T follicular helper cell (primary cell): ENCODE measurements around the gene TTYH1.
"Not testable (repeated sequence)": the region's sequence is repeated elsewhere in the genome, so short reads cannot be mapped to it uniquely, and the experiment has no call there.

Experiments used
- DNase-seq: peaks from one replicate; pipeline ENCODE4 v3.0.0-alpha.2; 2020; ENCODE audit warnings: low read depth
- total RNA-seq, 2 experiments: gene quantifications; one replicate each; lab custom pipeline; 2026; lab: John Stamatoyannopoulos, UW

Gene TTYH1
- 0 to 0.12 reads per million in 2 experiments for total RNA-seq

DNA sequence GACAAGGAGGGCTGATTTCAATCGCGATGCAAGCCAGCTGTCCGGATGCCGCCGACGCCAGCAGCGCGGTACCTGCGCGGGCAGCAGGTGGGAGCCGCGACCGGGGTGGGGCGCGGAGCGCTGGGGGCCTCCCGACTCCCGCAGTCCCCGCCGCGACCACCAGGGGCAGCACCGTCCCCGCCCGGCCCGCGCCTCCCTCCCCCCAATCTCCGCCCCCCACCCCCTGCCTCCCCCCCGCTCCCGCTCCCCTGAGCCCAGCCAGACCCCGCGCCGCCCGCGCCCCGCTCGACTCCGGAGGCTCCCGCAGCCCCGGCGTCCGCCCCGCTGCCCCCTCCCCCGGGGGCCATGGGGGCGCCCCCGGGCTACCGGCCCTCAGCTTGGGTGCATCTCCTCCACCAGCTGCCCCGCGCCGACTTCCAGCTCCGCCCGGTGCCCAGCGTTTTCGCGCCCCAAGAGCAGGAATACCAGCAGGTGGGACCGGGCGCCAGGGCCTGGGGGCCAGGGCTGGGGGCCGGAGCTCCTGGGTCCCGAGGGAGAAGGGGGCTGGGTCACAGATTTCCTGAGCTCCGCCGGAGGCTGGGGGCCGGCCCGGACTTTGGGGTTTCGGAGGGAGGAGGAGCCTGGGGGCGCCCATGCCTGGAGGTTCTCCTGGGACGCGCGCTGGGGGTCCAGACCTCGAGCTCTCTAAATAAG lies at the start of gene TTYH1:
TTYH1 (plus strand) TSS at position 257 of the 693 bp plus-strand sequence; CDS start at position 346, 89 bp downstream.
- DNase-seq = peak; percentile 14

DNA sequence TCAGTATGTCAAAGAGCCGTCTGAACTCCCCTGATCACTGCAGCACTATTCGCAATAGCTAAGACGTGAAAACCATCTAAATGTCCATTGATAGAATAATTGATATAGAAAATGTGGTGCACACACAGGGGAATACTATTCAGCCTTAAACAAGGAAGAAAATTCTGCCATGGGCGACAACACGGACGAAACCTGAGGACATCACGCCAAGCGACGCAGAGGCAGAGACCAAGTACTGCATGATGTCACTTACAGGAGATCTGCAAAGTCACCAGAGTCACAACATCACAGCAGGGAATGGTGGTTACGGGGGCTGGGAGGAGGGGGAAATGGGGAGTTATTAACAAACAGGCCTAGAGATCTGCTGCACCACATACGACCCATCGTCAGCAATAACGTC lies 49.5 kb upstream of the TTYH1 start:
- DNase-seq = not testable (repeated sequence)

DNA sequence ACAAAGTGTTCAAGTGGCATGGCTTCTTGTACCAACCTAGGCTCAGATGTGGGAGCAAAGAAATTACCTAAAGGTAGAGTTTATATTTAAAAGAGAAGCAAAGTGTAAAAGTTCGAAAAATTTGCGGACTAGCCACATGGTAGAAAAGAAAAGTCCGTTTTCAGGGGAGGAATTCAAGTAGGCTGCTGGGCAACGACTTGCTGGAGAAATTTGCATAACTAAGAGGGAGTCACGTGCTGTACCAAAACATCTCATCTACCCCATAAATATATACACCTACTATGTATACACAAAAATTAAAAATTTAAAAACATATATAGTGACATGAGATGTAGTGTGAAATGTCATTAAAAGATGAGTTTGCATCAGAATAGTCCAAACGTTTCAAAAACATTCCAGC lies 48.5 kb upstream of the TTYH1 start:
- DNase-seq = no peak

DNA sequence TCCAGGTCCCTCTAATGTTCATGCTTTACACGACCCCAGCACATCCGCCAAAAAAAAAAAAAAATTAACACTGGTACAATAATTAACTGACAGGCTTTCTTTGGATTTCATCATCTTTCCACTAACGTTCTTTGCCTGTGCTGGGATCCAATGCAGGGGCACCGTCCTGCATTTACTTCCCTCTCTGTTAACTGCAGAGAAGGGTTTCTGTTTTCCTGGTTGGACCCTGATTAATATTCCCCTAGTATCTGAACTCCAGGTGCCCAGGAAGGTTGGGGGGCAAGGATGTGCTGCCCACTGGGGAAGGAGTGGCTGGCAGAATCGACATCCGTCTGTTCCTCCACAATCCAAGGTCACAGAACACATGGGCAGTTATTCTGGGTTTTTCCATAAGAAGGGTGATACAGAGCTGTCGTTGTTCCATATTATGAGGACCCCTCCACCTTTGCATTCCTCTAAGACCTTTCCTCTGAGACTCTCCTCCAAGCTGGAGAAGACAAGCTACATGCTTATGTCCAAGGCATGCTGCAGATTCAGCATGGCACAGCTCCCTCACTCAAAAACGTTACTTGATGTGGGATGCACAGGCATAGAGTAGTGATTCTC lies 46.1 kb upstream of the TTYH1 start:
- no peak for DNase-seq

DNA sequence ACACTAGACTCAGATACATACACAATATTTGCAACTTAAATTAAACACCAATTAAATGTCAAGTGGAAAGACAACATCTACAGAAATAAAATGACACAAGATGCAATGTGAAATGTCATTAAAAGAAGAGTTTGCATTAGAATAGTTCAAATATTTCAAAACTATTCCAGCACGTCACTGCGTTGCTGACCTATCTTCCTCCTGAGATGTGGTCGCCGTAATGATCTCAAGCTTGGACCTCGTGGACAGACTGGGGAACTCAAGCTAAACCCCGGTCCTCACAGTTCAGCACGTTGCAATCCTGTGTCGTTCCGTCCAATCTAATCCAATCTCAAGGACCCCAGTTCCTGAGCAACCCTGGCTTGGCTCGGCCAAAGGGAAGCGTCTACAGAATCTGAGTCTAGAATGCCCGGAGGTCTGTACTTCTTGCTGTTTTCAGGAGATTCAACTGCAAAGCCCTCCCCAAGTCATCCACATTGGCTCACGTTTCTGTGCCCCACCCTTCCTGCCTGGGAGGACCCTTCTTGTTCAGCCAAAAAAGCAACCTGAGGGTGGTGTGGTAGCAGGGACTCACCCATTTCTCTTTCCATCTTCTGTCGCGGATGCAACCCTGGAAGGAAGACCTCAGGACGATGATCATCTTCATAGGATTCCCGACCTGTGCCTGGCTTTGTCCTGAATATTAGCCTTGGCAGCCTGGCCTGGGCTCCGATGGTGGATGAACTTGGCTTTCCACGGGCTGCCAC lies 45.4 kb upstream of the TTYH1 start:
- not testable (repeated sequence) for DNase-seq

DNA sequence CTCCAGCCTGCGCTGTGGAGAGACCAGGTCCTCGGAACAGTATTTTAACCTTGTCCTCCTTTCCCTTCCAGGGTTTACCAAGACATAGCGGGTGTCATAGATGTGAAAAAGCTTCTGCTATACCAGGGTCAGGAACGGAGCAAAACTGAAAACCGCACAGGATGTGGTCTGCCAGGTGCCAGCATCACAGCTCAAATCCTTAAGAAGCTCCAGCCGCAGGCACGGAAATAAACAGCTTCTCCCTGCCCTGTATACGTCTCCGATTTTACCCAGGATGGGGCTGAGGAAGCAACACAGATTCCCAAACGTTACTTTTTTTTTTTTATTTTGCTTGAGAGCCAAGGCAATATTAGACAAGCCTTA lies 44.8 kb upstream of the TTYH1 start:
- peak; percentile 53 for DNase-seq

DNA sequence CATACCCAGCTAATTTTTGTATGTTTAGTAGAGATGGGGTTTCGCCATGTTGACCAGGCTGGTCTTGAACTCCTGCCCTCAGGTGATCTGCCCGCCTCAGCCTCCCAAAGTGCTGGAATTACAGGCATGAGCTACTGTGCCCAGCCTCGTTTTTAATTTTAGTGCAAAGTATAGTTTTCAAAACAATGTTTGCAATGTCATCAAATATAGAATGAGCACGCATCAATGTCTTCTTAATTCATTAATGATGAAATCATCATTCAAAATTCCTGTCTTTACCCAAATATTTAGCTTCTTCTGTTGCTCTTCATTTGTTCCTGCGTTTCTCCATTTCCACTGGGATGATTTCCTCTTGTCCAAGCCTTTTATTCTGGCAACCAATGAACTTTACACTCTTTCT lies 43.8 kb upstream of the TTYH1 start:
- not testable (repeated sequence) for DNase-seq

DNA sequence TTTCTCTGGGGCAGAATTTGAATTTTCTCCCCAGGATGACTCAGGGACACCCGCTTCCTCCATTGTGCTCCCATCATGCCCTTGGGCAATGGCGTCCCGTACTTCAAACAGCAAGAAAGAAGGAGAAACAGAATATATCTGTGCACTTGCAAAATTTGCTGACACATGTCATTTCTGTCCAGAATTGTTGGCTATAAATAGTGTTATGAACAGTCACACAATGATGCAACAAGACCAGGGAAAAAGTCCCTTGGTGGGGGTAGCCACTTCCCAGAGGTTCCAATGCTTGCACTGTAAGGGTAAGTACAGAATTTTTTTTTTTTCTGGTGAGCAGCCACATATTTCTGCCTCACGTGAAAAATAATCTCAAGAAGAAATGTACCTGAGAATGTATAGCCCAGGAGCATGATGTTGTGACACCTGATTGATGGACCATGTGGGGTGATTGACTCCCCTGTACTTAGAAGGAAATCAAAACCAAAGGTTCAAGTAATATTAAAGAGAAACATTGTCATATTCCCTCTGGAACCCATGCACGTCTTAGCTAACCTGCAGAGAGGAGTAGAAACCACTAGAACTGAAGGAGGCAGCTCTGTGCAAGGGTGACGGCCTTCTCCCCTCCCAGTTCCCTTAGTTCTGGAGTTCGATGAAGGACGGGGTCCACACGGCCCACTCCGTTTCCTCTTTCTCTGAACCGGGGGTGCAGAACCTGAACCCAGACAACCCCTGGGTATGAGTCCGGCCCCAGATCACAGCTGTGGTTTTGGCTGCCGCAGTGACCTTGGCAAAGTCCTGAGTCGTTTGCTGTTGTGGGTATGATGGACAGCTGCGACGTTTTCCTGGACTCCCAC lies 41.3 kb upstream of the TTYH1 start:
- no peak for DNase-seq

DNA sequence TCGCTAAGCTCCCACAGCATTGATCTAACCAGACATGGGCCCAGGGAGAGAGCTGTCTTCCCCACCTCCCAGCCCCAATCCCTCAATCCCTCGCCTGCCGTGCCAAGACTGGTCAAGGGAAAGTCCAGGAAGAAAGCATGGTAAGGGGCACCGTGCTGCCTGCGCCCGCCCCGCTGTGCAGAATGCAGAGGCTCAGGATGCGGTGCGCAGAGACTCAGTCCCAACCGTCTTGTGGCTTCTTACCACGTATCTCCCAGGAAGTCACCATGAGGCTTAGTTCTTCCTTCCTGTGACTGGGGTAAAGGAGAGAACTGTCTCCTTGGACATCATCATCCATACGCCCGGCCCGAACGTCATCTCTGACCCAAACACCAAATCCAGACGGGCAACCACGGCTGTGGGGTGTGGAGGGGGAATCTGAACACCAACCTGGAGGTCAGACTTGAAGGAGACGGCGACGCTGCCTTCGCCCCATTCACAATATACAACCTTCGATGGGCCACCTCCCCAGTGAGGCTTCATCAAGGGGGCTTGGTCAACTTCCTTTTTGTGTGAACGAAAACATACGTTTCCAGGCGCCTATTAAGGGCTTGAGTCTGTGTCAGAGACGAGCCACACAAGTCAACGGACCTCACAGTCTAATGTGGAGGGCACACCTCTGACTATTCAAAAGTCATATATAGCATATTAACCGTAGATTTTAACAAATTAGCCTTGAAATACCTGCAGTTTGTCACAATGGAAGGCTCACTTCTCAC lies 39.9 kb upstream of the TTYH1 start:
- not testable (repeated sequence) for DNase-seq

DNA sequence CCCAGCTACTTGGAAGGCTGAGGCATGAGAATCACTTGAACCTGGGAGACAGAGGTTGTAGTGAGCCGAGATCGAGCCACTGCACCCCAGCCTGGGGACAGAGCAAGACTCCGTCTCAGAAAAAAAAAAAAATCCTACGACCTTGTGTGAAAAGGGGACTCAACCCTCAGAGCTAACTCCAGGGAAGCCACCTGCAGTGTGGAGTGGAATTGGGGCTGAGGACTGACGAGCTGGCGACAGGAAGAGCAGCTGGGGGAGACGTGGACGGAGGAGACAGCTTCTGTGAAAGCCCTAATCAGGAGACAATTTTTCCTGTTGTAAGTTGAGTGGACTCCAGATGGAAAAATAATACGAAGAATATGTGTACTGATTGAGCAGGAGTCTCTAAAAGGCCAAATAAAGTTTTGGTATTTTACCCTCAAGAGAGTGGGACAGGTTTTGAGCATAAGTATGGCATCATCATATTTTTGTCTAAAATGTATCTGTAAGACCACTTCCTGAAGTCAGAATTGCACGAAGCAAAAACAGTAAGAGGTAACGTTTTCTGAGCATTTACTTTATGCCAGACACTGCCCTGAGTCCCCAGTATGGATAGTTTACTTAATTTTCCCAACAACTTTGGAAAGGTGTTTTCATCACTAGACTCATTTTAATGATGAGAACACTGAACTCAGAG lies 38.5 kb upstream of the TTYH1 start:
- no peak for DNase-seq

DNA sequence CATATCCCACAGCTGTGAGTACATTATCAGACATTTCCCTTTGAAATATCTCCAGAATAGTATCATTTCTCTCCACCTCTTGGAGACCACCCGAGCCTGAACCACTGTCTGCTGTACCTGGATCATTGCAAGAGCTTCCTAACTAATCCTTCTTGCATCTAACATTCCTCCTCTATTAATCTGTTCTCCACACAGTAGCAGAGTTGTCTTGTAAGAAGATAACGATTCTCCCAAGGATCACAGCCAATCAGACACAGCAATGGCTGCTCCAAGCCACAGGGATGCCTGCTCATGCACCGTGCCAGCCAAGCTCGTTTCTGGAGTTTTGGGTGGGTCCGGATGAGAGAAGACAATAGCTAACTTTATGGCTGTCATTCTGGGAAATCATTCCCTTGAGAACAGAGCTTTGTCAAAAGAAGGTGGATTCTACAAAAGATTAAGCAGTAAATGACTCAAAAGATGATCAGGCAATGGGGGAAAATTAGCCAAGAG lies 36.0 kb upstream of the TTYH1 start:
- DNase-seq = no peak

DNA sequence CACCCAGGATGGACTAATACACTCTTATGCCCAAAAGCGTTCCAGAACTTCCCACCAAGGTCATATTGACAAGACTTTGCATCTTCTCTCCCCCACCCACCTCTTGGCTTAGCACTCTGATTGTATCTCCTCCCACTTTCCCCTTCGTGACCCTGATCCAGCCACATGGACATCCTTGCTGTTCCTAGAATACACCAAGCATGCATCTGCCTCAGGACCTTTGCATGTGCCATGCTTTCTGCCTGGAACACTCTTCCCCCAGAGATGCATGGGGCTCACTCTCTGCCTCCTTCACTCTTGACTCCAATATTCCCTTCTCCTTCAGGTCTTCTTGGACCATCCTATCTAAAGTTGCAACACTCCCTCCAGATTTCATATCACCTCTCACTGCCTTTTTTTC lies 34.4 kb upstream of the TTYH1 start:
- DNase-seq = no peak

DNA sequence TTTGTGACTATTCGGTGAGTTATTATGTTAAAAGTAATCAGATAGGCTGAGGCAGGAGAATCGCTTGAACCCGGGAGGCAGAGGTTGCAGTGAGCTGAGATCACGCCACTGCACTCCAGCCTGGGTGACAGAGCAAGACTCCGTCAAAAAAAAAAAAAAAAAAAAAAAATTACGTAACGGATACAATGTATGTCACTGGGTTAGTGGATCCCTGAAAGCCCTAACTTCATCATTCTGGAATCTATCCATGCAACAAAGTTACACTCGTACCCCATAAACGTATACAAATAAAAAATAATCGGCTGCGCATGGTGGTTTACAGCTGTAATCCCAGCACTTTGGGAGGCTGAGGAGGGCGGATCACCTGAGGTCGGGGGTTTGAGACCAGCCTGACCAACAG lies 33.2 kb upstream of the TTYH1 start:
- not testable (repeated sequence) for DNase-seq

DNA sequence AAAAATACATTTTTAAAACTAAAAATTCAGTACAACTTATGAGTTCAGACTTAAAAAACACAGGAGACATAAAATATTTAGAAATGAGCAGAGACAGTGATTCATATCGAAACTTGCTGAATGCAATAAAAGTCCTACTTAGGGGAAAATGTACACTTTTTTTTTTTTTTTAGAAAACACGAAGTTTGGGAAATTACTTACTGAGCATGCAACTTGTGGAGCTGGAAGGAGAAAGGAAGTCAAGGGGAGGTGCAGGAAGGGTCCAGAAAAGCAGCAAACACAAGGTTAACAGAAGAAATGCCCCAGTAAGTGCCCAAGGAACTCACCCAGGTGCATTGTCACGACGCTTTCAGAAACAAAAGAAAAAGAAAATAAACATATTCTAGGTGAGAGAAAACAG lies 31.9 kb upstream of the TTYH1 start:
- no peak for DNase-seq

DNA sequence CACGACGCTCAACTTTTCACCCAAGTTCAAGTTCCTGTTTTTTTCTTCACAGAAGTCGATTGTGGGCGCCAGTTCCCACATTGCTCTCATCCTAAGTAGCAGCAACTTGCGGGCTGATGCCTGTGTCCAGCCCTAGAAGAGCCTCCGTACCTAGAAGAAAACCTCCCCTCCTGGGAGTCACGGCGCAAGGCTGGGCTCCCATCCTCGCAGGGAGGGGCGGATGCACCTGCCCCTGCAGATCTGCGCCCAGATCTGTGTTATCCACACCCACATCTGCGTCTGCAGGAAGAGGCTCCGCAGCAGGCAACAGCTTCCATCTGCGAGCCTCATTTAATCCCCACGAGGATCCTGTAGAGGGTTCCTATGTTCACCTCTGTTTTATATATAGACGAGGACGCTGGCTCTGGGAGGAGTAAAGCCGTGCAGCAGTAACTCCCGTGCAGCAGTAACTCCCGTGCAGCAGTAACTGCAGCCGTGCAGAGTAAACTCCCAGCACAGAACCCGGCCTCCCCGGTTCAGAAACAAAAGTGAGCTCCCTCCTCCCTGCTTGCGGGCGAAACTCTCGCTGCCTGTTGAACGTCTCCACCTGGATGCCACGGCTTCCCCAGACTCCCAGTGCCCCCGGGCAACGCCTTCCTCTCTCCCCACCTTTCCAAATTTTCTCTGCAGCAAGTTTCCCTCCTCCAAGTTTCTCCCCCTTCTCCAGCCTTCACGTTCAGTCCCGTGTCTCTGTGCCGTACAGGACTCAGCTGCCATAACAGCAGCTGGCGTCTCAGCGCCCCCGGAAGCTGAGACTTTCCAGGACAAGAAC lies 27.1 kb upstream of the TTYH1 start:
- peak; percentile 5 for DNase-seq

DNA sequence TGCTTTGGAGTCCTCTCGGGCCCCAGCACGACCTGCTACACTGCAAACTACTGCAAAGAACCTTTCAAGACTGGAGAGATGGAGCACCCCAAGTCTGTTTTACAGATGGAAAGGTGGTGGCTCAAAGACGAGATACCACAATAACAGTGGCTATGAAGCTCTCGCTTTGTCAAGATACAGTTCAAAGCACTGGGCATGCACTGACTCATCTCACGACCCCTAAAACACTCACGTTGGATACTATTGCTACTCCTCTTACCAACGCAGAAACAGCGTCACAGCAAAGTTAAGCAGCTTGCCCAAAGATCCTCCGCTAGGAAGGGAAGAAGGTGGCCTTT lies 26.5 kb upstream of the TTYH1 start:
- DNase-seq = no peak

DNA sequence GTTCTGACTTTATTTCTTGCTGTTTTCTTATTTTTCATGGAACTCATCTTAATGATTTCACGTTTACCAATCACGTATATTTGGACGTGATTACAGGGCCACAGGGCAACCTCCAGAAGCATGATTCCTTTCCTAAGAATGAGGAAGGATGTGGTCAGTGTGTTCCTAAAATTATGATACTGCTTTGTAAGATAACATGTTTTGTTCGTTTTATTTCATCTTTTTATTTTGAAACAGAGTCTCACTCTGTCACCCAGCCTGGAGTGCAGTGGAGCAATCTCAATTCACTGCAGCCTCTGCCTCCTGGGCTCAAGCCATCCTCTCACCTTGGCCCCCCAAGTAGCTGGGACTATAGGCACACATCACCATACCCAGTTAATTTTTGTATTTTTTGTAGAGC lies 25.7 kb upstream of the TTYH1 start:
- no peak for DNase-seq

DNA sequence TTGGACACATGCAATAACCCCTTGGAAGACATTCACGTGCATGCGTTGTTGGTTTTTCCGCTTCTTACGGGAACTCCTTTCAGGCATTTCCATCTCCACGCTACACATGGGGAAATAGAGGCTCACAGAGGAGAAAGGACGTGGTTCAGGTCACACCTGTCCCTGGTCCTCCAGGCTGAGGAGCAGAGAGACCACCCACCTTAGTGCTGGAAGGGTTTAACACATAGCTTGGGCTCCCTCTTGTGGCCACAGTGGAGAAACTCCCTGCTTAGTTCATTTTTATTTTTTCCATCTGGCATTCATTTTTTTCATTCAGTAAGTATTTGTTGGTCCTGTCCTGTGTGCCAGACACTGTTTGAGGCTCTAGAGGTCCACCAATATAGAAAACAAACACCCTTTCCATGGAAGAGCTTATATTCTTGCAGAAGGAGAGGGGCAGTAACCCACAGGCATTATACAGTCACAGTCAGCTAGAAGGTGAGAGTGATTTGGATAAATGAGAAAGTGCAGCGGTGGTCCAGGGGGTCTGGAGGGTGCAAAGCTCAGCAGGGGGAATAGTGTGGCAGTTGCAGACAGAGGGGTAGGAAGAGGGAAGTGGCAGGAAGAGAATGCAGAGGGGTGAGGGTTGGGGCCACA lies 24.2 kb upstream of the TTYH1 start:
- DNase-seq = peak; percentile 59

DNA sequence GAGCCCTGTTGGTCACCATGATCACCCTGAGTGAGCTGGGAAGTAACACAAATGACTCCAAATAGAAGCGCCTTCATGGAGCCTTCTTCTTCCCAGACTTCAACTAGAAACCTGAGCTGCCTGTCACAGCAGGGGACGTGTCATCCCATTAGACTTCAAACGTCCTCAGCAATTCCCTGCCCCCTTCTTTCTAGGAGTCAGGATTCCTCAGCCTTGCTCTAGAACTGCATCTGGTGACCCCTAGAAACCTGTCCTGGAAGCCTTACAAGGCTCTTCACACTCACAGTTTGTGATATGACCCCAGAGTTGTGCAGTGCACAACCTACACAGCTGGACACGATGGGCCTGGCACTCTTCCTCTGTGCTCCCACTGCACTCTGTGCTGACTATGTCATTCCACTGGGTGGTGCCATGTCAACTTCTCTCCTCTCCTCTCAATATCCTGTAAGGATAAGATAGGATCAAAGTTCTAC lies 23.6 kb upstream of the TTYH1 start:
- no peak for DNase-seq
